Suprapubic skin (tissue), 4 donors: Measurements from ENCODE around the gene RAVER2. TPM values are rescaled to one million over a fixed set of nuclear protein-coding genes. Genes with fewer than 3 reads are reported as not detected.

ENCODE experiments used
- DNase-seq, 2 donors: peaks; one replicate each; pipeline ENCODE4 v3.0.0-alpha.2; 2019; ENCODE audit warnings: low spot score in 2 of 2
- H3K27ac ChIP-seq: fragments of 200-600 bp; sonication (generic); one replicate; pipeline ENCODE4 v1.5.1; 2019
- H3K27me3 ChIP-seq: fragments of 200-600 bp; sonication (generic); one replicate; pipeline ENCODE4 v1.5.1; 2019
- H3K36me3 ChIP-seq: fragments of 200-600 bp; sonication (generic); one replicate; pipeline ENCODE4 v1.5.1; 2019
- H3K4me1 ChIP-seq: fragments of 200-600 bp; sonication (generic); one replicate; pipeline ENCODE4 v1.5.1; 2019
- H3K4me3 ChIP-seq: fragments of 200-600 bp; sonication (generic); one replicate; pipeline ENCODE4 v1.5.1; 2019; ENCODE audit warnings: mild to moderate bottlenecking
- H3K9me3 ChIP-seq: fragments of 200-600 bp; sonication (generic); one replicate; pipeline ENCODE4 v1.5.1; 2019
- CTCF ChIP-seq, 2 donors: fragments of 200-600 bp in 1 of 2; fragments of 450-650 bp in 1 of 2; sonication (generic) in 1 of 2; IDR thresholded peaks; one replicate each; pipeline ENCODE4 v1.5.1; 2016 to 2019; ENCODE audit warnings: antibody characterized with exemption in 2 of 2, mild to moderate bottlenecking in 1 of 2, moderate library complexity in 1 of 2
- EP300 ChIP-seq: sonication (generic); formaldehyde crosslinking; IDR thresholded peaks from one replicate; pipeline ENCODE4 v1.6.1; 2017; ENCODE audit warnings: antibody characterized with exemption
- POLR2A ChIP-seq, 2 donors: fragments of 450-650 bp; IDR thresholded peaks; one replicate each; pipeline ENCODE4 v1.6.1; 2017; ENCODE audit warnings: antibody characterized with exemption in 2 of 2, mild to moderate bottlenecking in 2 of 2, moderate library complexity in 2 of 2
- POLR2AphosphoS5 ChIP-seq, 3 donors: sonication (generic); formaldehyde crosslinking; IDR thresholded peaks; one replicate each; pipeline ENCODE4 v1.6.1; 2017; ENCODE audit warnings: antibody characterized with exemption in 3 of 3
- WGBS: methylation state at CpG from one replicate; pipeline ENCODE4 v1.1.5; 2018; 5-methylcytosine and 5-hydroxymethylcytosine counted together
- total RNA-seq, 4 donors: library from RNA; depleted of rRNA; stranded (reverse); fragments of >200 nt; gene quantifications; one replicate each; pipeline ENCODE4 v1.1.0, GENCODE V29; 2016

Gene RAVER2
- total RNA-seq, 4 donors from 2014 or later = 7.9 to 15.7 (median 13.6) TPM

GRCh38 chr1:64841330-64842065 is 96.6 kb downstream of the RAVER2 start:
- Histone ChIP-seq H3K4me1 (peaks cover 4% of the 10 kb centered on the region), H3K36me3 (peaks cover 90% of the 10 kb centered on the region), H3K27me3 (no peaks in the 10 kb centered on the region), H3K27ac (no peak overlapping the region), H3K9me3 (no peaks in the 10 kb centered on the region), H3K4me3 (no peak overlapping the region)
- WGBS = 76% methylated on average over 6 of the region's 6 CpGs
- DNase-seq = no peak
- no peak for TF ChIP-seq POLR2AphosphoS5 (IDR thresholded peaks at IDR 0.05)
- TF ChIP-seq EP300 = no peak
- TF ChIP-seq POLR2A (IDR thresholded peaks at IDR 0.05) = no peak
- no peak for TF ChIP-seq CTCF (IDR thresholded peaks at IDR 0.05)

- no peak for DNase-seq
- no peak overlapping the region for H3K27ac ChIP-seq
Measured at GRCh38 chr1:64842224-64842623, 97.3 kb downstream of the RAVER2 start.

GRCh38 chr1:64843675-64844074 is 98.8 kb downstream of the RAVER2 start:
- no peak for DNase-seq
- 91% methylated on average over 9 of the region's 9 CpGs for WGBS

More at GRCh38 chr1:64842224-64842623, 97.3 kb downstream of the RAVER2 start:
- WGBS = 39% methylated on average over 2 of the region's 2 CpGs
- Histone ChIP-seq H3K9me3 (no peaks in the 10 kb centered on the region), H3K4me3 (no peak overlapping the region), H3K4me1 (peaks cover 4% of the 10 kb centered on the region), H3K36me3 (peaks cover 90% of the 10 kb centered on the region), H3K27me3 (no peaks in the 10 kb centered on the region)
- TF ChIP-seq EP300 (no peak), POLR2A (IDR thresholded peaks at IDR 0.05) (no peak)

GRCh38 chr1:64844175-64844574 is 99.3 kb downstream of the RAVER2 start:
- no peak for TF ChIP-seq POLR2AphosphoS5 (IDR thresholded peaks at IDR 0.05)
- peaks cover 93% of the 10 kb centered on the region for H3K36me3 ChIP-seq
- no peaks in the 10 kb centered on the region for H3K9me3 ChIP-seq
- no peaks in the 10 kb centered on the region for H3K27me3 ChIP-seq
- WGBS = 75% methylated on average over 5 of the region's 7 CpGs
- no peak overlapping the region for H3K4me3 ChIP-seq
- H3K4me1 ChIP-seq = peaks cover 4% of the 10 kb centered on the region
- no peak overlapping the region for H3K27ac ChIP-seq
- DNase-seq = no peak

More at GRCh38 chr1:64843675-64844074, 98.8 kb downstream of the RAVER2 start:
- Histone ChIP-seq H3K36me3 (peaks cover 90% of the 10 kb centered on the region), H3K4me1 (peaks cover 4% of the 10 kb centered on the region), H3K9me3 (no peaks in the 10 kb centered on the region), H3K27me3 (no peaks in the 10 kb centered on the region), H3K4me3 (no peak overlapping the region), H3K27ac (no peak overlapping the region)
- TF ChIP-seq EP300 (no peak), POLR2A (IDR thresholded peaks at IDR 0.05) (no peak), CTCF (IDR thresholded peaks at IDR 0.05) (no peak), POLR2AphosphoS5 (IDR thresholded peaks at IDR 0.05) (no peak)

GRCh38 chr1:64844609-64845008 is 99.7 kb downstream of the RAVER2 start:
- WGBS = 96% methylated on average over 7 of the region's 7 CpGs
- TF ChIP-seq CTCF (IDR thresholded peaks at IDR 0.05) (no peak), POLR2A (IDR thresholded peaks at IDR 0.05) (no peak), EP300 (no peak), POLR2AphosphoS5 (IDR thresholded peaks at IDR 0.05) (no peak)
- Histone ChIP-seq H3K27me3 (no peaks in the 10 kb centered on the region), H3K27ac (no peak overlapping the region), H3K9me3 (no peaks in the 10 kb centered on the region), H3K36me3 (peaks cover 93% of the 10 kb centered on the region), H3K4me3 (no peak overlapping the region), H3K4me1 (peaks cover 4% of the 10 kb centered on the region)
- DNase-seq = no peak

- 92% methylated on average over 11 of the region's 13 CpGs for WGBS
- no peak overlapping the region for H3K4me3 ChIP-seq
- no peaks in the 10 kb centered on the region for H3K27me3 ChIP-seq
- peaks cover 93% of the 10 kb centered on the region for H3K36me3 ChIP-seq
- H3K9me3 ChIP-seq = no peaks in the 10 kb centered on the region
- H3K4me1 ChIP-seq = peaks cover 4% of the 10 kb centered on the region
- no peak for TF ChIP-seq POLR2A (IDR thresholded peaks at IDR 0.05)
- TF ChIP-seq CTCF (IDR thresholded peaks at IDR 0.05) = no peak
- no peak for TF ChIP-seq POLR2AphosphoS5 (IDR thresholded peaks at IDR 0.05)
- no peak for TF ChIP-seq EP300
- H3K27ac ChIP-seq = no peak overlapping the region
- no peak for DNase-seq
Measured at GRCh38 chr1:64845831-64846425, 101.1 kb downstream of the RAVER2 start.
